ENCODE results near the gene JAKMIP3.

DNA sequence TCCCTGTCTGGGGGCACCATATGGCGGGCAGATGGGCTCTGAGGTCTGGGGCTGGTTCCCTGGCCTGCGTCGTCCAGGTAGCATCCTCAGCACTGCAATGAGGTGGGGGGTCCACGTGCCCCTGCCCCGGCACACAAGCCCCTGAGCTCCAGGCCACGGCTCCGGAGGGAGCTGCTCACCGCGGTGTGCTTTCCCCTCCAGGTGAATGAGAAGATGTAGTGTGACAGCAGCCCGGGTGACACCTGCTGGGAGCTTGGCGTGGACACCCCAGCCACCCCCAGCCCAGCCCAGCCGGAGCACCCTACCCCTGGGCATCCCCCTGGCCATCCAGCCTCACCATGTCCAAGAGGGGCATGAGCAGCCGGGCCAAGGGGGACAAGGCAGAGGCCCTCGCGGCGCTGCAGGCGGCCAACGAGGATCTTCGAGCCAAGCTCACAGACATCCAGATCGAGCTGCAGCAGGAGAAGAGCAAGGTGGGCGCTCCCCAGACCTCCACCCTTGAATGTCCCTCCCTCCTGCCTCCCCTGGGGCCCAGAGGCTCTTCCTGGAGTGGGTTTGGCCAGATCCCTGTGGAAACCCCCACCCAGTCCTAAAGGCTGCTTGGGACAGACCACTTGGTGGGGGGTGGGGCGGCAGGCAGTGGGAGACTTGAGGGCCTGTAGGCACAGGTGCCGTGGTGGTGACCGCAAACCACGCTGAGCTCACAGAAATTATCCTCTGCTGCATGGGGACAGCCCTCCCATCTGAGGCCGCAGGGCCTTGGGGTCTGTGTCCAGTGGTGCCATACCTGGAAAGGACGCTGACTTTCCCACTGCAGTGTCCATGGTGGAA is 38.9 kb downstream of the JAKMIP3 start:
- TF ChIP-seq ZNF133 (tag by site-specific recombination; IDR thresholded peaks at IDR 0.05): no peak
- no peak for TF ChIP-seq ZNF155 (tag by site-specific recombination; IDR thresholded peaks at IDR 0.05)
- no peak for TF ChIP-seq ZNF350 (tag by site-specific recombination; IDR thresholded peaks at IDR 0.05)
- TF ChIP-seq, protein P1, sequence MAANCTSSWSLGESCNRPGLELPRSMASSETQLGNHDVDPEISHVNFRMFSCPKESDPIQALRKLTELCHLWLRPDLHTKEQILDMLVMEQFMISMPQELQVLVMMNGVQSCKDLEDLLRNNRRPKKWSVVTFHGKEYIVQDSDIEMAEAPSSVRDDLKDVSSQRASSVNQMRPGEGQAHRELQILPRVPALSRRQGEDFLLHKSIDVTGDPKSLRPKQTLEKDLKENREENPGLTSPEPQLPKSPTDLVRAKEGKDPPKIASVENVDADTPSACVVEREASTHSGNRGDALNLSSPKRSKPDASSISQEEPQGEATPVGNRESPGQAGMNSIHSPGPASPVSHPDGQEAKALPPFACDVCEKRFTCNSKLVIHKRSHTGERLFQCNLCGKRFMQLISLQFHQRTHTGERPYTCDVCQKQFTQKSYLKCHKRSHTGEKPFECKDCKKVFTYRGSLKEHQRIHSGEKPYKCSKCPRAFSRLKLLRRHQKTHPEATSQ (tag by site-specific recombination; IDR thresholded peaks at IDR 0.05): no peak
- TF ChIP-seq, protein P2, sequence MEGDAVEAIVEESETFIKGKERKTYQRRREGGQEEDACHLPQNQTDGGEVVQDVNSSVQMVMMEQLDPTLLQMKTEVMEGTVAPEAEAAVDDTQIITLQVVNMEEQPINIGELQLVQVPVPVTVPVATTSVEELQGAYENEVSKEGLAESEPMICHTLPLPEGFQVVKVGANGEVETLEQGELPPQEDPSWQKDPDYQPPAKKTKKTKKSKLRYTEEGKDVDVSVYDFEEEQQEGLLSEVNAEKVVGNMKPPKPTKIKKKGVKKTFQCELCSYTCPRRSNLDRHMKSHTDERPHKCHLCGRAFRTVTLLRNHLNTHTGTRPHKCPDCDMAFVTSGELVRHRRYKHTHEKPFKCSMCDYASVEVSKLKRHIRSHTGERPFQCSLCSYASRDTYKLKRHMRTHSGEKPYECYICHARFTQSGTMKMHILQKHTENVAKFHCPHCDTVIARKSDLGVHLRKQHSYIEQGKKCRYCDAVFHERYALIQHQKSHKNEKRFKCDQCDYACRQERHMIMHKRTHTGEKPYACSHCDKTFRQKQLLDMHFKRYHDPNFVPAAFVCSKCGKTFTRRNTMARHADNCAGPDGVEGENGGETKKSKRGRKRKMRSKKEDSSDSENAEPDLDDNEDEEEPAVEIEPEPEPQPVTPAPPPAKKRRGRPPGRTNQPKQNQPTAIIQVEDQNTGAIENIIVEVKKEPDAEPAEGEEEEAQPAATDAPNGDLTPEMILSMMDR (tag by site-specific recombination; IDR thresholded peaks at IDR 0.05): no peak
- no peak for TF ChIP-seq ZNF776 (tag by site-specific recombination; IDR thresholded peaks at IDR 0.05; ENCODE audit: borderline replicate concordance)
- TF ChIP-seq, protein P3, sequence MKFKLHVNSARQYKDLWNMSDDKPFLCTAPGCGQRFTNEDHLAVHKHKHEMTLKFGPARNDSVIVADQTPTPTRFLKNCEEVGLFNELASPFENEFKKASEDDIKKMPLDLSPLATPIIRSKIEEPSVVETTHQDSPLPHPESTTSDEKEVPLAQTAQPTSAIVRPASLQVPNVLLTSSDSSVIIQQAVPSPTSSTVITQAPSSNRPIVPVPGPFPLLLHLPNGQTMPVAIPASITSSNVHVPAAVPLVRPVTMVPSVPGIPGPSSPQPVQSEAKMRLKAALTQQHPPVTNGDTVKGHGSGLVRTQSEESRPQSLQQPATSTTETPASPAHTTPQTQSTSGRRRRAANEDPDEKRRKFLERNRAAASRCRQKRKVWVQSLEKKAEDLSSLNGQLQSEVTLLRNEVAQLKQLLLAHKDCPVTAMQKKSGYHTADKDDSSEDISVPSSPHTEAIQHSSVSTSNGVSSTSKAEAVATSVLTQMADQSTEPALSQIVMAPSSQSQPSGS (tag by site-specific recombination; IDR thresholded peaks at IDR 0.05; ENCODE audit: low read depth): no peak

Measured in HEK293 (cell line).